GM21367 (cell line): ENCODE measurements around the gene LY6G5B.

Source experiments
- ATAC-seq: cut with Tn5 transposase; IDR thresholded peaks from one replicate; pipeline ENCODE4 v1.9.1; 2021; ENCODE audit not compliant: unreplicated experiment

The LY6G5B gene

DNA sequence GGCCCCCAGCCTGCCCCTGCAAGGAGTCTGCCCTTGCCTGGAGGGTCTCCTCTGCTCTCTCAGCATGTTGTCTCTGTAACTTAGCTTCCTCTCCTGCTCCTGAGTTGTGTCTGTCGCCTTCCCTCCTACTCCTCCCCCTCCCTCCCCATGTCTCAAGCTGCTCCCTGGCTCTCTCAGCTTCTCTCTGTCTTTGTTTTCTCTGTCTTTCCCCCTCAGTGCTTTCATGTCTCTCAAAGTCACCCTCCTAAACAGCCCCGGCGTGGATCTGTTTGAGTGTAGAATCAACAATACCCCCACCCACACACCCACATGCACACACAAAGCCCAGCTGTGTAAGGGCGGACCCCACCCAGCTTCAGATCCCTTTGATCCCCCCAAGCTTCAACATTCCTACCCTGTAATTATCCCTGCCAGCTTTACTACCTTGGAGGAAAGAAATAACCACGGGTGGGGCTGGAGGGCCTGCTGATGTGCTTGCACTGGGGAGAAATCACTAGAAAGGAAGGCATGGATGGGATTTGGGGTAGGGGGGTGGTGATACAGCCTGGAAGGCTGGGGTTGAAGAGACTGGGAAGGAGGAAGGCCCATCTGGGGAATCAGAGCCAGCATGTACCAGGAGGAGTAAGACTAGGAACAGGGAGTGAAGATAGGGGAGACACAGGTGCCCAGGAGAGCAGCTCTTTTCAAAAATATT, 44.4 kb downstream of the LY6G5B start:
- no peak for ATAC-seq

GRCh38 chr6:31715022-31715958, 45.5 kb downstream of the LY6G5B start, which contains the start of gene LY6G6D:
TSS of gene LY6G6D (plus strand) at chr6:31715348. CDS start at chr6:31715356, 8 bp downstream.
- ATAC-seq: no peak

DNA sequence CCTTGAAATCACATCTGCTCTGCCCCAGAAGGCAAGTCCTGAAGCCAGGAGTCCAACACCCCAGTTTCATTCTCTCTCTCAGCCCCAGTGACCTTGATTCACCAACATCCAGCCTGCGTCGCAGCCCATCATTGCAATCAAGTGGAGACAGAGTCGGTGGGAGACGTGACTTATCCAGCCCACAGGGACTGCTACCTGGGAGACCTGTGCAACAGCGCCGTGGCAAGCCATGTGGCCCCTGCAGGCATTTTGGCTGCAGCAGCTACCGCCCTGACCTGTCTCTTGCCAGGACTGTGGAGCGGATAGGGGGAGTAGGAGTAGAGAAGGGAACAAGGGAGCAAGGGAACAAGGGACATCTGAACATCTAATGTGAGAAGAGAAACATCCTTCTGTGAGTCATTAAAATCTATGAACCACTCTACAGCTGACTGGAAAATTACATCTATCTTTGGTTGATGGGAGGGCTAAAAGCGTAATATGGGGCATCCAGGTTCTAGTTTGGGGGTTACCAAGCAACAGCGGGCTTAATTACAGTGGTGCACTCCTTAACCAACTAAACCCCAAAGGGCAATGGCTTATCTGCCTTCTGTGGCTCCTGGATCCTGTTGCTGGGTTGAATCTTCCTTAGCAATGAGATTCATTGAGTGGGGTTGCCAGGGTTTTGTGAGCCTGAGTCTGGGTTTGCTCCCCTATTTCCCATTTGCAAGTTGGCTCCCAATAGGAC, 47.9 kb downstream of the LY6G5B start:
- ATAC-seq: no peak

GRCh38 chr6:31718265-31718664, 48.5 kb downstream of the LY6G5B start:
- ATAC-seq: no peak

GRCh38 chr6:31719001-31719400, 49.2 kb downstream of the LY6G5B start:
- ATAC-seq: no peak

DNA sequence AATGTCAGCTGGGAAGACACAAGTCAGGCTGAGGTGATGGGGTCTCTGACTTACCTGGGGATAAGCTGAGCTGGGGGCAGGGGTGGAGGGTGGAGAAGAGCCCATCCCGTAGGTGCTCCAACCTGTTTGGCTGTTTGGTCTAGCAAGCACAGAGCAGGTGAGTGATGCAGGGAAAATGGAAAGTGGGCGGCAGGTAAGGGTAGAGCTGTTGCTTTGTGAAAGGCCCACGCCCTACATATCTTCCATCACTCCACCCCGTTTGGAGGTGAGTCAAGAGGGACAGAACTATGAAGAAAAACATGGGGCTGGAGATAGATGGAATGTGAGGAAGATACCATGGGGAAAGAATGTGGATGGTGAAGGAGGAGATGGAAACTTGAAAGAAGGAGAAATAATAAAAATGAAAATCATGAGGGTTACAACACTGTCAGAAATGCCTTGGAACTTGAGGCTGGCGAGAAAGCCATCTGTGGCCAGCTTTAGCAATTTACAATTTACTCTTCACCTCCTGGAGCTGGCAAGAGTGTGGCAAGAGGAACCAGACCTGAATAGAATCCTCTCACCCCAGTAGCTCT, 50.5 kb downstream of the LY6G5B start:
- ATAC-seq: no peak

DNA sequence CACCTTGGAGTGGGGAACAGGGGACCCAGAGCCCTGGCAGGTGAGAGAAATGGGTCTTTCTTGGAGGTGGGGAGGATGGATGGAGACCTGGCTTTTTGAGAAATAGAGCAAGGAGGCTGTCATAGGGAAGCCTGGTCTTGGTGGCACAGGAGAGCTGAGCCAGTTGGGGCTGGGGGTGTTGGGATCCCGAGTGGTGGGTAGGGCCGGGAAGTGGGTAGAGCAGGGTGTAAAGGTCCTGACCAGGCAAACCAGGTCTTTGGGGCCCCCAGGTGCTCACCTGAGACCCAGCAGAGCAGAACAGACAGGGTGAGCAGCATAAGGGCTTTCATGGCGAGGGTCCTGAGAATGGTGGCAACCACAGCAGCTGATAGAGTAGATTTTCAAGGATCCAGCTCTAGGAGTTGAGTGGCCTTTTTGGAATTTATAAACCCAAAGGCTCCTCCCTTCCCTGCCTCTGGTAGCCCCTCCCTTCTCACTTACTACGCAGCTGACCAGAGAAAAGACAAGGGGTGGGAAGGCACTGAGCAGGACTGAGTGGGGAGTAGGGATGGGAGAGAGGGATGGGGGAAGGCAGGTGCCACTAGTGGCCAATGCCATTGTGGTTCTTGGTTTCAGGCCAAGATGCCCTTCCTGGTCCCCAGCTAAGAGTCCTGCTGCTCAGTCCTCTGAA, 51.7 kb downstream of the LY6G5B start, which contains the start of gene LY6G6C:
Gene LY6G6C (minus strand): TSS at position 396 of the 670 bp plus-strand sequence. CDS start 67 bp downstream, at position 329.
- no peak for ATAC-seq

- no peak for ATAC-seq
Measured at GRCh38 chr6:31722173-31722572, 52.4 kb downstream of the LY6G5B start.
